Caco-2 (cell line): ENCODE measurements around the gene UBAP2. TPM values are rescaled to one million over a fixed set of nuclear protein-coding genes. Genes with fewer than 3 reads are reported as not detected.
A peak's percentile ranks its signal among the peaks of the same experiment; 100 is the strongest.

ENCODE experiments used
- BruUV-seq: library from RNA; stranded (reverse); fragments of 400-500 nt; replicated peaks from 2 replicates; lab custom pipeline; 2021; lab: Mats Ljungman, UMichigan
- CTCF ChIA-PET: fragments of 300-600 bp; sonication (Branson Sonifier 250); formaldehyde crosslinking; loops from one replicate; lab custom pipeline; 2022; ENCODE audit warnings: antibody characterized with exemption; lab: Charles Lee
- POLR2A ChIA-PET: fragments of 300-600 bp; sonication (Branson Sonifier 250); formaldehyde crosslinking; loops from one replicate; lab custom pipeline; 2022; ENCODE audit warnings: antibody characterized with exemption; lab: Charles Lee
- DNase-seq, 2 experiments: peaks; one replicate each; pipeline versions ENCODE4 v3.0.0 to v3.0.0-alpha.2; 2020 to 2022
- H3K27me3 ChIP-seq: replicated peaks from 2 replicates; pipeline ENCODE4 v1.6.0; 2011; ENCODE audit warnings: low read length; ENCODE audit not compliant: control insufficient read depth, insufficient read depth
- H3K36me3 ChIP-seq: 2 replicates; pipeline ENCODE4 v1.5.1; 2011; ENCODE audit warnings: low read length; ENCODE audit not compliant: control insufficient read depth, insufficient read depth
- H3K4me1 ChIP-seq: fragments of 250-450 bp; sonication (Bioruptor Pico); 2 replicates; pipeline ENCODE4 v1.5.1; 2020; ENCODE audit warnings: mild to moderate bottlenecking
- H3K4me3 ChIP-seq: 2 replicates; pipeline ENCODE4 v1.5.1; 2011; ENCODE audit warnings: low read depth, mild to moderate bottlenecking, control low read depth, low read length
- H3K9me3 ChIP-seq: fragments of 250-450 bp; sonication (Bioruptor Pico); 2 replicates; pipeline ENCODE4 v1.5.1; 2020; ENCODE audit warnings: mild to moderate bottlenecking, moderate library complexity
- H3K27ac Mint-ChIP-seq: one replicate; pipeline ENCODE4 v1.8.0; 2022; ENCODE audit warnings: mixed read lengths; ENCODE audit not compliant: unreplicated experiment
- H3K27me3 Mint-ChIP-seq: one replicate; pipeline ENCODE4 v1.8.0; 2022; ENCODE audit warnings: mixed read lengths; ENCODE audit not compliant: insufficient read depth, unreplicated experiment
- H3K36me3 Mint-ChIP-seq: one replicate; pipeline ENCODE4 v1.8.0; 2022; ENCODE audit warnings: mild to moderate bottlenecking, mixed read lengths; ENCODE audit not compliant: insufficient read depth, unreplicated experiment
- H3K4me1 Mint-ChIP-seq: one replicate; pipeline ENCODE4 v1.8.0; 2022; ENCODE audit warnings: low read depth, mixed read lengths; ENCODE audit not compliant: unreplicated experiment
- H3K4me3 Mint-ChIP-seq: one replicate; pipeline ENCODE4 v1.8.0; 2022; ENCODE audit warnings: mild to moderate bottlenecking, moderate library complexity, mixed read lengths; ENCODE audit not compliant: unreplicated experiment
- H3K9me3 Mint-ChIP-seq: one replicate; pipeline ENCODE4 v1.8.0; 2022; ENCODE audit warnings: mixed read lengths; ENCODE audit not compliant: unreplicated experiment
- CTCF ChIP-seq, 2 experiments: fragments of 200-600 bp in 1 of 2; IDR thresholded peaks; 1 replicate in 1 of 2; 2 replicates in 1 of 2; pipeline versions ENCODE4 v1.5.1 to v1.8.0; 2011 to 2022; ENCODE audit warnings: antibody characterized with exemption in 1 of 2, control low read depth in 1 of 2, inconsistent platforms in 1 of 2, low read depth in 1 of 2, low read length in 1 of 2, mild to moderate bottlenecking in 1 of 2, moderate library complexity in 1 of 2; ENCODE audit not compliant: insufficient read depth in 1 of 2, severe bottlenecking in 1 of 2, unreplicated experiment in 1 of 2
- intact Hi-C: fragments of 100-400 bp; cut with micrococcal nuclease; formaldehyde crosslinking; loops from one replicate; pipeline ENCODE4 v1.10.0; 2022; ENCODE audit not compliant: unreplicated experiment
- total RNA-seq: library from RNA; stranded (reverse); gene quantifications from 2 replicates; pipeline ENCODE4 v1.2.3, GENCODE V29; 2022

UBAP2 gene
- total RNA-seq, 1 experiment from 2014 or later = 87.5 TPM

GRCh38 chr9:34059281-34059680 is 10.6 kb upstream of the UBAP2 start:
- H3K36me3 Mint-ChIP-seq = no peaks in the 10 kb centered on the region
- Histone ChIP-seq H3K4me1 (peaks cover 8% of the 10 kb centered on the region; the same call in 1 of the 2 replicates), H3K27me3 (no peaks in the 10 kb centered on the region), H3K4me3 (no peak overlapping the region), H3K9me3 (no peaks in the 10 kb centered on the region), H3K36me3 (no peaks in the 10 kb centered on the region)
- H3K4me1 Mint-ChIP-seq = peaks cover 7% of the 10 kb centered on the region
- ChIA-PET CTCF (interaction anchor here (0.7 kb wide), 1 partner anchor 152 kb away, joined by 3 read pairs; no protein-coding TSS in a partner anchor), POLR2A (no interaction called here)
- no peak for DNase-seq
- H3K4me3 Mint-ChIP-seq = no peak overlapping the region
- no peak overlapping the region for H3K27ac Mint-ChIP-seq
- no peaks in the 10 kb centered on the region for H3K9me3 Mint-ChIP-seq
- BruUV-seq = no TSS peak
- H3K27me3 Mint-ChIP-seq = no peaks in the 10 kb centered on the region
- TF ChIP-seq CTCF (IDR thresholded peaks at IDR 0.05; ENCODE audit: insufficient read depth in 1 of 2, low read depth in 1 of 2, low read length in 1 of 2, severe bottlenecking in 1 of 2, unreplicated experiment in 1 of 2) = no peak
- intact Hi-C loops = loop anchor here (2.0 kb wide), 1 partner anchor 14 kb away; no protein-coding TSS in a partner anchor

DNA sequence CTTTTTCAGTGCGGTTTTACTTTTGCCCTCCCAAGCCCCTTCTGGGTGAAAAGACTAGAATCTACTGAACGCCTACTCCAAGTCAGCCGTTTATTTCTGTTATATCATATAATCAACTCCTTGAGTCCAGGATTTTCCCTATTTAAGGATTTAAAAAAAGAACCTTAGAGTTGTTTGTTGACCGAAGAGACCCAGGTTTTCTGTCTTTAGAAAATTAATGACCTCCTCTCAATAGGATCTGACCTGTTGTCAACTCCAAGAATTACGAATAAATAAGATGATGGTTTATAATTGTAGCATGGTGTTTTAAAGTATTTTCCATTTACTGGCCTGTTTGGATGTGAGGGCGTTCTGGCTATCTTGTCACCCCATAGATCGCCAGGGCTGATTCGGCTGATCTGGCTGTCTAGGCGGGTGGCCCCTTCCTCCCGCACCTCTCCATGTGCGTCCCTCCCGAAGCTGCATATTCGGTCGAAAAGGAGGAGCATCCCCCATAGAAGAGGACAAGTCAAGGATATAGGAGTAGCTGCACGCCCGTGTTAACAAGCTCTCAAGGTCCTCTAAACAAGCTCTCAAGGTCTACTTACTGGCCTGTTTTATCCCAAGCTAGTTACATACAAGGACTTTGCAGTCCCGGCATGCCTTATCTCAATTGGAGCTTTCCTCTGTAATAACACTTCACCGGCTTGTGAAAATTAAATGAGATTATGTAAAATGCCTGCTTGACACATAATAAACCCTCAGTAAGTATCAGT is 1.1 kb upstream of the UBAP2 start:
- BruUV-seq = TSS peak; percentile 98
- peak in 1 of 2 experiments; percentile 30 for DNase-seq
- ChIA-PET POLR2A (interaction anchor here (0.5 to 3.8 kb wide), 7 partner anchors 22 to 947 kb away, joined by 3 to 68 read pairs (median 3); partner anchors contain the start of gene UBAP1), CTCF (interaction anchor here (3.1 kb wide), 1 partner anchor 24 kb away, joined by 46 read pairs; no protein-coding TSS in a partner anchor)
- Mint-ChIP-seq H3K9me3 (no peaks in the 10 kb centered on the region), H3K27me3 (no peaks in the 10 kb centered on the region), H3K4me1 (peaks cover 17% of the 10 kb centered on the region), H3K36me3 (peaks cover 48% of the 10 kb centered on the region), H3K4me3 (peak overlapping the region; percentile 100), H3K27ac (peak overlapping the region; percentile 100)
- TF ChIP-seq CTCF (IDR thresholded peaks at IDR 0.05; ENCODE audit: insufficient read depth in 1 of 2, low read depth in 1 of 2, low read length in 1 of 2, severe bottlenecking in 1 of 2, unreplicated experiment in 1 of 2) = no peak
- Histone ChIP-seq H3K36me3 (no peaks in the 10 kb centered on the region), H3K4me1 (peaks cover 18% of the 10 kb centered on the region), H3K4me3 (peak overlapping the region; percentile 99), H3K9me3 (no peaks in the 10 kb centered on the region), H3K27me3 (no peaks in the 10 kb centered on the region)
- intact Hi-C loops = loop anchor here (1.0 to 5.0 kb wide), 3 partner anchors 15 to 327 kb away; partner anchors contain the start of gene MYORG

DNA sequence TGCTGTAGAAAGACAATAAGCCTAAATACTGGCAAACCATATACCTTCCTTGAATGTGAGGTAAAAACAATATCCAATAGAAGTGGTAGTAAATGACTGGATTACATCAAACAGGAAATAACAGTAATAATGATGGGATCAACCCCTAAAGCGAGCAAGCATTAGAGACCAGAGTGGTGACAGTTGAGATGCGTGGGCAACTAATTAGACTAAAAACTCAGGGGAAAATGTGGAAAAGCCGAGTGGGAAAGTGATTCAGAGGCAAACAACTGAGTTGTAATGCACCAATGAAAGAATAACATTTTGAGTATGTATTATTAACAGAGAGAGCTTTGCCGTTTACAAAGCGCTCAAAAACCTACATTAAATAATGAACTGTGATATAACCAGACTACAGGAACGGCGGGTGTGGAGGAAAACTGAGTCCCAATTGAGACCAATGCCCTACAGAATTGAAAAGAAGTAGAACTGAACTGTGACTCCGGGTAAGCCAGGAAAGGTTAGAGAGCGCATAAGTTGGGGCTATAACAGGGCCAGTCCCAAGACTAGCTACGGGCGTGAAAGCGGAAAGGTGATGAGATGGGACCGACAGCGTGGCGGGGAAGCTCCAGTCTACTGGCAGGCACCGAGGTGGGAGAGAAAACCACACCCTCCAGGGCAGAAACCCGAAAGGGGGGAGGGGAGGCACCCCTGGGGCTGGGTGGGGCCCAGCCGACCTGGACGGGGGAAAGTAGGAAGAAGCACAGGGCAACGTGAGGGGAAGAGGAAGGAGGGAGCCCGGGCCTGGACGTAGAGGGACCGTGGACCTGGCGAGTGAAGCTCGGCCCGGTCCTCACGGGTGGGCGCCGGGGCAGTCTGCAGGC is 592 bp downstream of the UBAP2 start:
- peaks cover 18% of the 10 kb centered on the region for H3K4me1 ChIP-seq
- DNase-seq = peak; percentile 69 to 77
- TF ChIP-seq CTCF (IDR thresholded peaks at IDR 0.05; ENCODE audit: insufficient read depth in 1 of 2, low read depth in 1 of 2, low read length in 1 of 2, severe bottlenecking in 1 of 2, unreplicated experiment in 1 of 2) = no peak
- H3K9me3 Mint-ChIP-seq = no peaks in the 10 kb centered on the region
- intact Hi-C loops = loop anchor here (5.0 kb wide), 1 partner anchor 329 kb away; the partner anchor contains the start of gene MYORG
- ChIA-PET POLR2A (interaction anchor here (0.6 to 3.8 kb wide), 15 partner anchors 10 to 1999 kb away, joined by 3 to 68 read pairs (median 3); no protein-coding TSS in a partner anchor), CTCF (interaction anchor here (0.5 to 3.1 kb wide), 3 partner anchors 14 to 25 kb away, joined by 3 to 46 read pairs (median 3); no protein-coding TSS in a partner anchor)
- H3K4me1 Mint-ChIP-seq = peaks cover 17% of the 10 kb centered on the region
- peak overlapping the region; percentile 99 for H3K4me3 ChIP-seq
- H3K4me3 Mint-ChIP-seq = peak overlapping the region; percentile 100
- no peaks in the 10 kb centered on the region for H3K36me3 ChIP-seq
- H3K27ac Mint-ChIP-seq = peak overlapping the region; percentile 100
- H3K36me3 Mint-ChIP-seq = peaks cover 65% of the 10 kb centered on the region
- no peaks in the 10 kb centered on the region for H3K9me3 ChIP-seq
- TSS peak; percentile 46 for BruUV-seq
- H3K27me3 ChIP-seq = no peaks in the 10 kb centered on the region
- H3K27me3 Mint-ChIP-seq = no peaks in the 10 kb centered on the region
